G401.6 (cell line): ENCODE results near the gene CLEC2A.
"Not testable (repeated sequence)": the region's sequence is repeated elsewhere in the genome, so short reads cannot be mapped to it uniquely, and the experiment has no call there.

Experiments used
- FAIRE-seq: peaks from 2 replicates; lab custom pipeline; 2012; peaks lifted over from hg19 to GRCh38; lab: Jason Lieb, UNC

The CLEC2A gene

DNA sequence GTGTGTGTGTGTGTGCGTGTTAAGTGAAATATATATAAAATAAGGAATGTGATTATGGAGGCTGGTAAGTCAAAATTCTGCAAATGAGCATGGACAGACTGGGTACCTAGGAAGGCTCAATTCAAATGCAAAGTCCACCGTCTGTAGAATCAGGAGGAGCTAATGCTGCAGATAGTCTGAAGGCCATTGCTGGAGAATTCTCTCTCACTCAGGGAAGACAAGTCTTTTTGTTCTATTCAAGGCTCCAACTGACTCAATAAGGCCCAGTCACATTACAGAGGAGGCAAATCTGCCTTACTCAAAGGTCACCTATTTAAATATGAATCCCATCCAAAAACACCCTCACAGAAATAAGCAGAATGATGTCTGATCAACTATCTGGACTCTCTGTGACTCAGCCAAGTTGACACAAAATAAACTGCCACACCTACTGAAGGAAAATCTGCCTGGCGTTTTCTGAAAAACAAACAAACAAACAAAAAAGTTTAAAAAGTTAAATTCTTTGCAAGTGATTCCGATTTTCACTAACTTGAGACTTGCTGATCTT is 51.6 kb downstream of the CLEC2A start:
- FAIRE-seq, result no peak

- FAIRE-seq, result not testable (repeated sequence)
These were observed 56.0 kb downstream of the CLEC2A start for GRCh38 chr12:9876120-9876519.

GRCh38 chr12:9872742-9873141 is 59.4 kb downstream of the CLEC2A start:
- no peak for FAIRE-seq

DNA sequence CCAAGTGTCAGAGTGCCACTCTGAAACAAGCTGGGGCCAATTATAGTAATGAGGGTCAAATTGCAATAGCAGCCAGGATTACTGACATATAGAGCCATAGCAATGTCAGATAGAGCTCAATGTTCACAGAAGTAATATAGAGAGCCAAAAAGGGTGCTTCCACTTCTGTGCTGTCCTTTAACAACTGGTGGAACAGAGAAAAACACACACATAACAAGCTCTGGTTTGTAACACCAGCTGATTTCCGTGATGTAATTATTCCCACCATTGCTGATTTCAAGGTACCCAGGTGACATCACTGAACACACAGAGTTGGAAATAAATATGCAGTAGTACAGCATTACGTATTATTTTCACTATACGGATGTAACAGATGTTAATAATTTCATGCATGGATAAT is 60.0 kb downstream of the CLEC2A start:
- FAIRE-seq, result no peak

DNA sequence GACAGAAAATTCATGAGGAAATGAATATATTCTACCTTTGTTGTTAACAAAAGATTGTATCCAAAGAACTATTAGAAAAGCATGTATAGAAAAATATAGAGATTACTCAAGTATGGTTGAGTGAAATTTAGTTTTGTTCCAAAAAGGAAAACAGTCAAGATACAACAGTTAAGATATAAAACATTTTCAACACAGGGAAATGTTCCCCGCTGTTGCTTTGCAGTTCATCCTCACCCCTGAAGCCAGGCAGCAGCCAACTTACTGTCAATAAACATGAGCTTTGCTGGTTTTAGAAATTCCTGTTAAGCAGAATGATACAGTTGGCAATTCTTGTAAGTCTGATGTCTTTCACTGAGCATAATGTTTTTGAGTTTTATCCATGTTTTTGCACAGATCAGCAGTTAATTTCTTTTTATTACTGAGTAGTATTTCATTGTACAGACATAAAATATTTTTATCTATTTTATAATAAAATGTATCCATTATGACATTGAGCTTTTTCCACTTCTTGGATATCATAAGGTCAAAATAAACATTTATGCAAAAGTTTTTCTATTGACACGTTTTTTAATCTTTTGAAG is 61.8 kb downstream of the CLEC2A start:
- FAIRE-seq, result no peak

DNA sequence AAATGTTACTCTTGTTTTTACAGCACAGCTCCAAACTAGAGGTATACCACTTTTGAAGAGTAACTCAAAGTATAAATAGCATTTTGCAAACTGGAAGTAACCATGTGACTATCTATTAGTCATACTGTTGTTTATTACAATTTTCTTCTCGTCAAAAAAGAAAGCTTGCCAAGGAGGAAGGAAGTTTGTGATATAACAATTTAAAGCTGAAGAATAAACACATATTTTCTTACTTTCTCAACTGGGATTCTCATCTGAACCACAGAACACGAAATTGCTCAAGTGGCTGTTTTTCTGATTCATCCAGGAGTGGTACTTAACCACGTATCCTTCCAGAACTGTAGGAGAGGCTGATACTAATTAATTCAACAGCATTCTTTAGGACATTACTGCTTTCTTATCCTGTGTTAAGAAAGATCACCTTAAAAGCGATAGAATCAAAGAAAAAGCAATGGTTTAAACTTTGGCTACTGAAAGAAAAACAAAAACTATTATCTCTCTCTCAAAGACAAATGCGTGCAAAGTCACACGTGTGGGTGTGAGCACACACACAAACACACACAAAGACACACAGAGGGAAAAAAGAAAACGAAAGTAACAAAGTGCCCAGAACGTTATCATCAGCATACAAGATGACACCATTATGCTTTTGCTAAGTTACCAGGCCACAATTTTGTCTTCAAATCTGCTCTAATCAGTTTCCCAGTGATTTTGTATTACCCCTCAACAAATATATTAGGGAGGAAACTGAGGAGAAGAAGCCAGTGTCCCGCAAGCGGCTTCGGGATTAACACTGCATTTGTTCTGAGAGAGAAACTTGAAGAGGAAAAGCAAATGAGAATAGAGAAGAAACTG is 62.6 kb downstream of the CLEC2A start, which contains the start of gene CLEC2B:
Gene CLEC2B (minus strand): TSS at position 48 of the 855 bp plus-strand sequence.
- no peak for FAIRE-seq

GRCh38 chr12:9868951-9869306 is 63.2 kb downstream of the CLEC2A start:
- FAIRE-seq, result no peak

GRCh38 chr12:9868311-9868801 is 63.8 kb downstream of the CLEC2A start:
- FAIRE-seq, result no peak

- FAIRE-seq, result no peak
These were observed 64.6 kb downstream of the CLEC2A start for GRCh38 chr12:9867531-9867930.

DNA sequence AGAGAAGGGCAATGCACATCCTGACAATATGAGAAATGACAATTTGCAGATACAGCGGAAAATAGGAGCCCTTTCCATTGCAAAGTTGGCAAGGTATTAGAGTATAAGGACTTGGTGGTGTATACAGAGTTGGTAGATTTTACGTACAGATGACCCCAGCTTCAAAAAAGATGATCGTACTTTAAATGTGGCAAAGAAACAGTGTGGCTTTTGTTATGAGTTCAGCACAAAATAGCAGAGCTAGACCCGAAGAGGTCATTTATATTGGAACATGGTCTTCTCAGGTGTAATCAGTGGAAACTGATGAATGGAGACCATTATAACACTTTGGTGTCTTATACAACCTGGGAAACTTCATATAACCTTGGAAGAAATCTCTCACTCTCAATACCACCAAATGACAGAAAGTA is 65.3 kb downstream of the CLEC2A start:
- FAIRE-seq, result no peak

- no peak for FAIRE-seq
These were observed 67.1 kb downstream of the CLEC2A start for GRCh38 chr12:9864913-9865675.
